ENCODE data around the gene DOCK3.

DNA sequence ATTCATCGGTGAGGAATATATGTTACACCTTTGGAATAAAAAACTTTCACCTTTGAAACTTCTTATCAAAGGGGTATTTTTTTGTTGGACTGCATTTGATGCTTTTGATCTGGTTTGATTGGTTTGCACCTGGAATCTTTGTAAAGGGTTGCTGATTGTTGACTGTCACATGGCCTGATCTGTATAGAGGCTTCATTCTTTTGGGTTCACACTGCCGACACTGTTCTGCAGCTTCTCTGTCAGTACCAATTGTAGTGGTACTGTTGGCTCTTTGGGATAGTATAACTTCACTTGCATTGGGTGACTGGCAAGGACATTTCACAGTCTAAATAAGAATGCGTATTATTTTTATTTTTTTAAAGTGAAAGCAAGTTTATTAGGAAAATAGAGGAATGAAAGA, 155.7 kb downstream of the DOCK3 start:
- TF ChIP-seq POLR2A (IDR thresholded peaks at IDR 0.05; ENCODE audit: low read depth, low read length) (no peak), POLR2AphosphoS5 (IDR thresholded peaks at IDR 0.05; ENCODE audit: insufficient read depth, low read depth, low read length) (no peak), EZH2 (IDR thresholded peaks at IDR 0.05; ENCODE audit: borderline replicate concordance, low read depth, low read length, severe bottlenecking) (no peak)
- TF ChIP-seq, protein P1, sequence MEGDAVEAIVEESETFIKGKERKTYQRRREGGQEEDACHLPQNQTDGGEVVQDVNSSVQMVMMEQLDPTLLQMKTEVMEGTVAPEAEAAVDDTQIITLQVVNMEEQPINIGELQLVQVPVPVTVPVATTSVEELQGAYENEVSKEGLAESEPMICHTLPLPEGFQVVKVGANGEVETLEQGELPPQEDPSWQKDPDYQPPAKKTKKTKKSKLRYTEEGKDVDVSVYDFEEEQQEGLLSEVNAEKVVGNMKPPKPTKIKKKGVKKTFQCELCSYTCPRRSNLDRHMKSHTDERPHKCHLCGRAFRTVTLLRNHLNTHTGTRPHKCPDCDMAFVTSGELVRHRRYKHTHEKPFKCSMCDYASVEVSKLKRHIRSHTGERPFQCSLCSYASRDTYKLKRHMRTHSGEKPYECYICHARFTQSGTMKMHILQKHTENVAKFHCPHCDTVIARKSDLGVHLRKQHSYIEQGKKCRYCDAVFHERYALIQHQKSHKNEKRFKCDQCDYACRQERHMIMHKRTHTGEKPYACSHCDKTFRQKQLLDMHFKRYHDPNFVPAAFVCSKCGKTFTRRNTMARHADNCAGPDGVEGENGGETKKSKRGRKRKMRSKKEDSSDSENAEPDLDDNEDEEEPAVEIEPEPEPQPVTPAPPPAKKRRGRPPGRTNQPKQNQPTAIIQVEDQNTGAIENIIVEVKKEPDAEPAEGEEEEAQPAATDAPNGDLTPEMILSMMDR (IDR thresholded peaks at IDR 0.05; ENCODE audit: extremely low read depth in 1 of 2, insufficient read depth in 1 of 2, low read depth in 1 of 2, low read length in 2 of 2) = no peak

All from endothelial cell of umbilical vein (primary cell).